HG02943 (cell line): ENCODE measurements around the gene PLCB4.

Experiments
- ATAC-seq: cut with Tn5 transposase; IDR thresholded peaks from one replicate; pipeline ENCODE4 v1.9.1; 2021; ENCODE audit warnings: mild to moderate bottlenecking, low read depth, moderate library complexity; ENCODE audit not compliant: unreplicated experiment

Gene PLCB4

DNA sequence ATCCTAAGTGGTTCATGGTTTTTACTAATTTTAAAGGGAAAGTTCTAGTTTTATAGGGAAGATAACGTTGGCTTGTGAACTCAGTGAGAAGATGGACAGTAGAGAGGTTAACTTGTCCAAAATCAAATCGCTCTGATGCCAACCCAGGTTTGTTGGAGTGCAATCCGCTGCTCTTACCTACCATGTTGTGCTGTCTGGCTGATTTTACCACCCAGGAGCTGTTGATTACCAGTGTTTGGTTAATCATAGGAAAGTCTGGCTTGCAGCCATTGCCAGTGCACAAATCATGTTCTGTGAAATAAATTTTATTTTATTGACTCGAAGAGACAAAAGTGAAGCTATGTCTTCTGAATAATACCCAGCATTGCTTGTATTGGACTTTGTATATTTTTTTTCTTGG lies 92.4 kb downstream of the PLCB4 start:
- ATAC-seq, result no peak

GRCh38 chr20:9163251-9163650 lies 94.4 kb downstream of the PLCB4 start:
- ATAC-seq, result no peak

DNA sequence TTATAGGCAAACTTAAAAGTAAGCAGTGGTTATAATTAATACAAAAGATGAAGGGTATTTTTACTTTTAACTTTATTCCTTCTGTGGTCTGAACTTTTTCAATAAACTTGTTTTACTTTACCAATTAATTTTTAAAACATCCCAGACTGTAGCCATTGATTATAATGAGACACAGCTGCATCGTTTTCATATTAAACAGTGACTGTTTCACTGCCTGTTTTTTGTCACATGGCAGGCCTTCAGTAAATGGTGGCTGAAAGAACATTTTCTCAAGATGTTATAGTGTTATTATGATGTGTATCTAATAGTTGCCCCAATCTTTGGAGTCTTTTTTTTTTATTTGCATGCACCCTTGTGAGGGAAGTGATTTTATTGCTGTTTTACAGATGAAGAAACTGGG lies 95.1 kb downstream of the PLCB4 start:
- ATAC-seq, result no peak

DNA sequence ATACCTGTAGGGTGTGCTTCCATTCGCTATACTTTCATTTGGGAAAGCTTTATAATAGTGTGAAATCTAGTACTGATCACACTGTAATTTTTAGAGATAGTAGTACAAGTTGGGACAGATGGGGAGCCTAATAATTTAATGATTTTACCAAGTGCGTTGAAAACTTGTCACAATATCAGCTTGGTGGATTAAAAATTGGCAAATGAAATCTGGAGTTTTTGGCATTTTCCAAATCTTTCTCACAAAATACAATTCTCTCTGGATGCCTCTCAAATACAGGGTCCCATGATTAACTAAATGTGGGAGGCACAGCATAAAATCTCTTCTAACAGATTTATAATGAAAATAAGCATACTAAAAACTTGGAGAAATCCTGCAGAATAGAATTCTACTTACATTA lies 96.4 kb downstream of the PLCB4 start:
- no peak for ATAC-seq

- ATAC-seq, result no peak
These were observed 97.4 kb downstream of the PLCB4 start for GRCh38 chr20:9166153-9166780.

DNA sequence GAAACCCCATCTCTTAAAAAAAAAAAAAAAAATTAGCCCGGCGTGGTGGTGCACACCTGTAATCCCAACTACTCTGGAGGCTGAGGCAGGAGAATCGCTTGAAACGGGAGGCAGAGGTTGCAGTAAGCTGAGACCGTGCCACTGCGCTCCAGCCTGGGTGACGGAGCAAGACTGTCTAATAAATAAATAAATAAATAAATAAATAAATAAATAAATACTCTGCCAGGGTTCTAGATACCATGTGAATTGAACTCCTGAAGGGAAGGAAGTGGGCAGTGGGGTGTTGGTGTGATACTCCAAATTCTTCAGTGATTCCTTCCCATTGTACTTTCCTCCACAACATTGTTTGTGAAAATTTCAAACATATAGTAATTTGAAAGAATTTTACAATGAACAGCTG lies 100.5 kb downstream of the PLCB4 start:
- no peak for ATAC-seq

- ATAC-seq, result no peak
These were observed 104.0 kb downstream of the PLCB4 start for GRCh38 chr20:9172851-9173250.

GRCh38 chr20:9177278-9177677 lies 108.4 kb downstream of the PLCB4 start:
- ATAC-seq, result no peak

DNA sequence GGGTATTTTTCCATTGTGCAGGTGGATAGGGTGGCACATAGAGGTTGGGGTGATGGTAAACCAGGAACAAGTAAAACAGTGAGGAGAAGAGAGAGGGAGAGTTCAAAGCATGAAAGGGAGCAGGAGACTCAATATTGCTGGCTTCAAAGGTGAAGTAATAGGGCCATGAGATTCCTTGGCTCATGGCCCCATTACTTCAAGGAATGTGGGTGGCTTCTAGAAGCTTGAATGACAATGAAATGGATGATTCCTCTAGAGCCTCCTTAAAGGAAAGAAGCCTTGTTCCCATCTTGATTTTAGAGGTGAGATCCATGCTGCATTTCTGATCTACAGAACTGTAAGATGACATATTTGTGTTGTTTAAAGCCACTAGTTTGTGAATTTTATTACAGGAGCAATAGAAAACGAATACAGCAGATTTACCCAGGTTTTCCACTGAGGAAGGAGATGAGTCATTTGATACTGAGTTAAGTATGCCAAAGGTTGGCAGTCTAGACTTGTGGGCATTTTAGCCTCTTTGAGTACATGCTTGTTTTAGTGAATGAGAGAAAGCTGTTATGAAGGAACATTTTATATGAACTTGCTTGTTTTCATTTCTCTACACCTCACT lies 110.4 kb downstream of the PLCB4 start:
- no peak for ATAC-seq

DNA sequence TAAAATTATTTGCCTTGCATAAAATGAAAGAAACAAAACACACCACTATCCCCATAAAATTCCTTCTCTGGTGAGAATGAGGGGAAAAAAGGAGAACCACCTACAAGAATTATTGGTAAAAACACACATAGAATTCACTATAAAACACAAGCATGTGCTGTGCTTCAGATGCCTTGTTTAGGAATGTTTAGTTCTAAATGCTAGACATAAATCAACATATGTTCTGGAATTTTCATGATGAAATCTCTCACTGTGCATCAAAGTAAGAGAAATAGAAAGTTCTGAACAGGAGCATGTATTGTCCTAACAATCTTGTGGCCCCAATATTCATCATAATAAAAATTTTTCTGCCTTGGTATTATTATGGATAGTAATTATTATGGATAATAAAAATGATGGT lies 111.0 kb downstream of the PLCB4 start:
- ATAC-seq, result no peak

GRCh38 chr20:9180481-9181257 lies 111.8 kb downstream of the PLCB4 start:
- ATAC-seq, result no peak

GRCh38 chr20:9185511-9185910 lies 116.6 kb downstream of the PLCB4 start:
- no peak for ATAC-seq

DNA sequence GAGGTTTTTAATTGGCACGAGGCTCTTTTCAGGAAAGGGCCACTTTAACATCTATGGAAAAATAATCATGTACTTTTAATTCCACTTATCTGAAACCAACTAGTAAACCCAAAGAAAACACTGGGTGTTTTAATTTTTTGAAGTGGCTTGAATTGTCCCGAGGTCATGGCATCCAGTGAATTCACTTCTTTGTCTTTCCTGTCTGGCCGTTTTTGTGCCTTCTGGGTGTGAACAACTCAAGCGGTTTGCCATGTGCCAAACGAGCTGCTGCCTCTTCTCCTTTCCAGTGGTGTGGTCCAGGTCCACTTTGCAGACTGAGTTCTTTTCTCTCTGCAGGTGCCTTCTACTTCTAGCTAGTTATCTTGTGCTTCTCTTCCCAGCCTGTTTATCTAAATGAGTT lies 117.5 kb downstream of the PLCB4 start:
- no peak for ATAC-seq

- no peak for ATAC-seq
These were observed 126.1 kb downstream of the PLCB4 start for GRCh38 chr20:9195031-9195430.

- no peak for ATAC-seq
These were observed 127.2 kb downstream of the PLCB4 start for GRCh38 chr20:9196110-9196509.

DNA sequence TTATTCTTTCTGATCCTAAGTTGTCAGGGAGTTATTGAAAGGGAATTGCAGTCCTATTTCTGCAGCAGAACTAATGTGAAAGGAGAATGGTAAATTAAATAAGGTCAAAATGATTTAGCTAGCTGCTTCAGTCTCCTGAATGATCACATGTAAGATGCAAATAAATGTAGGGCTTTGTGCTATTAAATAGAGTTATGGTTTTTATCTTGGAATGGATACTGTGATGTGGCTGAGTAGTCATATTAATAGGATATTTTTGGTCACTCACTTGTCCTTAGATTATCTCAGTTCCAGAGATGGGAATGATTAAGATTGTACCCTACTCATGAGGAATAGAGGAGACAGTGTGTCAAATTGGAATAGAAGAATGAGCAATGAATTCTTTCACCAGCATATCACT lies 129.6 kb downstream of the PLCB4 start:
- no peak for ATAC-seq

DNA sequence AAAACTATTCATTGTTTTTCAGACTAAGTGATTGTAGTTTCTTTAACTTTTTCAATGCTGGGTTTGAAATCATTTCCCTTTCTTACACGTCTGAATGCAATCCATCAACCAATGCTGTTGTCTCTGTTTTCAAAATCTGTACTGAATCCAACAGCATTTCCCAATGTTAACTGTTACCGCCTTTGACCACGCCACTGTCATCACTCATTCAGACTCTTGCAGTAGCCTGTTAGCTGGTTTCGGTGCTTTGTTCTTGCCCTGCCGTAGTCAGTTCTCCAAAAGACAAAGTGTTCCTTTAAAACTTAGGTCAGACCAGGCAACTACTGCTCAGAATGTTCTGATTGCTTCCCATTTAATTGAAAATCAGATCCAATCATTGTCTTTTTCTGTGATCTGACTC lies 131.3 kb downstream of the PLCB4 start:
- no peak for ATAC-seq

DNA sequence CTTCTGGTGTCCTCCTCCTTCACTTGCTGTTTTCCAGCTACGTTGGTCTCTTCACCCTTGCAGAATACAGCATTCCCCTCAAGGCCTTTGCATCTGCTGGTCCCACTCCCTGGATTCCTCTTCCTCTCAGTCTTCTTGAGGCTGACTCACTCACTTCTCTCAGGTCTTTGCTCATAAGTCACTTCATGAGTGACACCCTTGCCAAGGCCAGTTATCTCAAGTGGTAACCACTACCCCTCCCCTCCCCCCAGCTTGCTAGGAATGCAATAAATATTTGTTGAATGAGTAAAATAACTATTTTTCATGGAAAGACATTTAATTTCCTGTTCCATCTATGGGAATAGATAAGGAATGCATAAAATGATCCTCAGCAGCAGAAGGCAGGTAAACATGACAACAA lies 131.7 kb downstream of the PLCB4 start:
- ATAC-seq, result no peak

GRCh38 chr20:9202420-9203080 lies 133.7 kb downstream of the PLCB4 start:
- no peak for ATAC-seq

DNA sequence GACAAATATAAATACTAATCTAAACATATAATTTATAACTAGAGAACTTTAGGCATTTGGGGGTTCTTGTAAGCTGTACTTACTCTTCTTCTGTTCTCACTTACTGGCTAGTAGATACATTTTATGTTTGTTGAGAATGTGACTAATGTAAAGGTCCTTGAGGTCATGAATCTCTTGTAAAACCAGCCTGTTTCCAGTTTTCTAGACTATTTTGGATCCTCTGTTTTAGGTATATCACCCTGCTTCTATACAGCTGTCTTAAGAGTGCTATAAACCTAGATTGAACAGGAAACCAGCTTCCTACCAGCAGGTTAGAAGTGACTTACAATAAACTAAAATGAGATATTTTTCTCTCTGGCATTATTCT lies 134.2 kb downstream of the PLCB4 start:
- ATAC-seq, result no peak

- ATAC-seq, result no peak
These were observed 136.1 kb downstream of the PLCB4 start for GRCh38 chr20:9204979-9205378.
